HG03460 (cell line): Measurements from ENCODE around the gene ZKSCAN1.

Experiments used
- ATAC-seq: cut with Tn5 transposase; IDR thresholded peaks from one replicate; pipeline ENCODE4 v1.9.1; 2021; ENCODE audit not compliant: unreplicated experiment

Gene ZKSCAN1

GRCh38 chr7:100035876-100036275 is 20.5 kb downstream of the ZKSCAN1 start:
- ATAC-seq = no peak

- no peak for ATAC-seq
These were observed 22.9 kb downstream of the ZKSCAN1 start for GRCh38 chr7:100038326-100038725.

GRCh38 chr7:100040575-100040974 is 25.2 kb downstream of the ZKSCAN1 start:
- ATAC-seq = no peak

- no peak for ATAC-seq
These were observed 29.3 kb downstream of the ZKSCAN1 start for GRCh38 chr7:100044718-100045117.

- no peak for ATAC-seq
These were observed 33.3 kb downstream of the ZKSCAN1 start for GRCh38 chr7:100048680-100049079.

- ATAC-seq = peak; percentile 82
These were observed 34.3 kb downstream of the ZKSCAN1 start, which contains the start of gene ZSCAN21 for GRCh38 chr7:100049441-100050291. Gene ZSCAN21 (plus strand): TSS chr7:100049774. CDS start chr7:100057007, 7,233 bp downstream.

- no peak for ATAC-seq
These were observed 36.2 kb downstream of the ZKSCAN1 start for GRCh38 chr7:100051611-100052010.

- ATAC-seq = no peak
These were observed 37.8 kb downstream of the ZKSCAN1 start for GRCh38 chr7:100053215-100053614.

GRCh38 chr7:100057006-100057405 is 41.6 kb downstream of the ZKSCAN1 start:
- no peak for ATAC-seq

GRCh38 chr7:100059251-100059739 is 43.9 kb downstream of the ZKSCAN1 start:
- ATAC-seq = no peak

GRCh38 chr7:100061518-100062193 is 46.3 kb downstream of the ZKSCAN1 start:
- no peak for ATAC-seq

GRCh38 chr7:100063376-100063775 is 48.0 kb downstream of the ZKSCAN1 start:
- no peak for ATAC-seq

GRCh38 chr7:100064162-100064561 is 48.8 kb downstream of the ZKSCAN1 start:
- no peak for ATAC-seq

- no peak for ATAC-seq
These were observed 50.2 kb downstream of the ZKSCAN1 start for GRCh38 chr7:100065452-100066186.

GRCh38 chr7:100066953-100067352 is 51.6 kb downstream of the ZKSCAN1 start:
- ATAC-seq = no peak

GRCh38 chr7:100069991-100070390 is 54.6 kb downstream of the ZKSCAN1 start:
- ATAC-seq = no peak

- no peak for ATAC-seq
These were observed 55.8 kb downstream of the ZKSCAN1 start for GRCh38 chr7:100071018-100071723.

GRCh38 chr7:100072462-100072861 is 57.1 kb downstream of the ZKSCAN1 start:
- ATAC-seq = no peak

- no peak for ATAC-seq
These were observed 59.4 kb downstream of the ZKSCAN1 start for GRCh38 chr7:100074841-100075240.

GRCh38 chr7:100075418-100075817 is 60.0 kb downstream of the ZKSCAN1 start:
- ATAC-seq = no peak

GRCh38 chr7:100077205-100077604 is 61.8 kb downstream of the ZKSCAN1 start:
- ATAC-seq = no peak
